Ectodermal cell (in vitro differentiated cells): ENCODE results near the gene FAM20C.

Experiments
- H3K27ac ChIP-seq: 2 replicates; pipeline ENCODE4 v1.7.0; 2013; ENCODE audit warnings: mild to moderate bottlenecking, low read depth, low read length; ENCODE audit not compliant: insufficient read depth, poor library complexity, severe bottlenecking
- H3K27me3 ChIP-seq: 2 replicates; pipeline ENCODE4 v1.7.0; 2013; ENCODE audit warnings: mild to moderate bottlenecking, low read length; ENCODE audit not compliant: insufficient read depth, control insufficient read depth, poor library complexity, severe bottlenecking
- H3K36me3 ChIP-seq: one replicate; pipeline ENCODE4 v1.7.0; 2013; ENCODE audit warnings: low read length; ENCODE audit not compliant: control insufficient read depth, insufficient read depth
- H3K4me1 ChIP-seq: one replicate; pipeline ENCODE4 v1.7.0; 2013; ENCODE audit warnings: low read length; ENCODE audit not compliant: control insufficient read depth, insufficient read depth
- H3K4me3 ChIP-seq: 2 replicates; pipeline ENCODE4 v1.7.0; 2013; ENCODE audit warnings: low read depth, low read length, control low read depth; ENCODE audit not compliant: insufficient read depth
- H3K9me3 ChIP-seq: 2 replicates; pipeline ENCODE4 v1.7.0; 2013; ENCODE audit warnings: mild to moderate bottlenecking, low read length, moderate library complexity; ENCODE audit not compliant: control insufficient read depth
- WGBS, 2 experiments: methylation state at CpG; one replicate each; pipeline ENCODE4 v1.1.7; 2013; ENCODE audit warnings: missing lambda C conversion rate in 2 of 2; 5-methylcytosine and 5-hydroxymethylcytosine counted together

Gene FAM20C

DNA sequence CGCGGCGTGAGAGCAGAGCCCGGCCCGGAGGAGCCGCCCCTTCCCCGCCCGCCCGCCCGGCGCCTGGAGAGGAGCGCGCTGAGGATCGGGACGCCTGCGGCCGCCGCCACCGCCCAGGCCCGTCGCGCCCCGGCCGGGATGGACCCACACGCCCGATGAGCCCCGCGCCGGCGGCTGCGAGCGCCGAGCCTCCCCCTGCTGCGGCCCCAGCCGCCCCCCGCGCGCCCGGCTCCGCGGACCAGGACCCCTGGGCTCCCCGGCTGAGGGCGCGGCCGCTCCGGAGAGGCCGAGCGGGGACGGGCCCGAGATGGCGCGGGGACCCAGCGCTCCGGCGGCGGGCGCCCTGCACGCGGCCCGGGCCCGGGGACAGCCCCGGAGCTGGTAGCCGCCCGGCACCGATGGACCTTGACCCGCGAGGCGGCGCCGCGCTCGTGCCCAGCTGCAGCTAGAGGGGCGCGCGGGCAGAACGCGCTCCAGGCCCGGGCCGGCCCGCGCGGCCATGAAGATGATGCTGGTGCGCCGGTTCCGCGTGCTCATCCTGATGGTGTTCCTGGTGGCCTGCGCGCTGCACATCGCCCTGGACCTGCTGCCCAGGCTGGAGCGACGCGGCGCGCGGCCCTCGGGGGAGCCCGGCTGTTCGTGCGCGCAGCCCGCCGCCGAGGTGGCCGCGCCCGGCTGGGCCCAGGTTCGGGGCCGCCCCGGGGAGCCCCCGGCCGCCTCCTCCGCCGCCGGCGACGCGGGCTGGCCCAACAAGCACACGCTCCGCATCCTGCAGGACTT lies 520 bp downstream of the FAM20C start:
- Histone ChIP-seq H3K27ac (no peak overlapping the region), H3K27me3 (peaks cover 59% of the 10 kb centered on the region), H3K9me3 (no peaks in the 10 kb centered on the region), H3K36me3 (peaks cover 4% of the 10 kb centered on the region), H3K4me1 (peaks cover 16% of the 10 kb centered on the region), H3K4me3 (peak overlapping the region; percentile 41)
- 0% methylated on average over 119 of the region's 119 CpGs for WGBS, 2 experiments

DNA sequence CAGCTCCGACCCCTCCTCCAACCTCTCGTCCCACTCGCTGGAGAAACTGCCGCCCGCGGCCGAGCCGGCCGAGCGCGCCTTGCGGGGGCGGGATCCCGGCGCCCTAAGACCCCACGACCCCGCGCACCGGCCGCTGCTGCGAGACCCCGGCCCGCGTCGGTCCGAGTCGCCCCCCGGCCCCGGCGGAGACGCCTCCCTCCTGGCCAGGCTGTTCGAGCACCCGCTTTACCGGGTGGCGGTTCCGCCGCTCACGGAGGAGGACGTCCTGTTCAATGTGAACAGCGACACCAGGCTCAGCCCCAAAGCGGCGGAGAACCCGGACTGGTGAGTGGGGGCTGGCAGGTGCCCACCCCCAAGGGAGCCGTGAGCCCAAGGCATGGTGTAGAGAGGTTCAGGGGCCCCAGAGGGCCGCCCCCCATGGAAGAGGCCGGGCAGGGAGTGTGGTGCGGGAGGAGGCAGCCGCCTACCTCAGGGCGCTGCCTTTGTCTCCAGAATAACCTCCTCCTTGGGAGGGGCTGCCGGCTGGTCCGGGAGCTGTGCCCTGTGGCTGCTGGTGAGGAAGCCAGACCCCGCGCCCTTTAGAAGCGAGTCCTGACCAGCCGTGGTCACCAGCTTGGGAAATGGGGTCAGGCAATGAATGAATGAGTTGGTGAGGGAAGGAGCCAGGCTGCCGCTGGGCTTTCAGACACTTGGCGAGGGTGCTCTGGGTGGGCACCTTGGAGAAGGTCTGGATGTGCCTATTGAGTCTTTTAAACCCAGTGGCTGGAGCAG lies 1.3 kb downstream of the FAM20C start:
- peak overlapping the region; percentile 41 for H3K4me3 ChIP-seq
- WGBS, 2 experiments: 1% methylated on average over 57 of the region's 57 CpGs
- H3K9me3 ChIP-seq: no peaks in the 10 kb centered on the region
- H3K36me3 ChIP-seq: peaks cover 4% of the 10 kb centered on the region
- H3K27ac ChIP-seq: no peak overlapping the region
- H3K27me3 ChIP-seq: peaks cover 59% of the 10 kb centered on the region
- peaks cover 12% of the 10 kb centered on the region for H3K4me1 ChIP-seq

DNA sequence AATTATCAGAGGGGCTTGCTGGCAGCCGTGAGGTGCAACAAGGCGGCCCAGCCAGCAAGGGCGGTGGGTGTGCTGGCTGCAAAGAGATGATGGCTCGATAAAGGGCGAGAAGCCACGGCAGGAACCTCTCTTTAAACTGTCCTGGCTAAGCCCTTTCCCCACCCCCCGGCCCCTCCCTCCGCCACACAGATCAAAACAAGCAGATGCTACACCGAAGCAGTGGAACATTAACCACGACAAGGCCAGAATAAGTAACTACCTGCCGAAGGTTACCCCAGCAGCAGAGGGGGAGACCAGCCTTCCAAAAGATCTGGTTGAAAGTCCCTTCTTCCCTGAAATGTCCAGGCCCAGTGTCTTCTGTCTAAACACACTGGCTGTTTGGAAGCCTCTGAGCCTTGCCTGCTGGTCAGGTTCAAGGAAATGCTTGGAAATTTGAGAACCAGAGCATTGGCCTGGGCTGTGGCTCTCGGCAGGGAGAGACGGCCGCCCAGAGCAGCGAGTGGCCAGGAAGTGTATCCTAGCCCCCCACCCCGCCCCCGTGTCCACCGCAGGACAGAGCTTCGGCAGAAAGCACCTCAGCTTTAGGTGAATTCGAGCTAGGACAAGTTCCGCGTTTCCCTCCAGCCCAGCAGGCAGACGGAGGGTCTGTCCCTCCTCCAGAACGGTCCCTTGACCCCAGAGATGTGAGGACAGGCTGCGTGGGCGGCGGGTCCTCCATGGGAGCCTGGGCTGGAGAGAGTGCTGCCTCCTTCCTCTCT lies 2.1 kb downstream of the FAM20C start:
- H3K4me3 ChIP-seq: peak overlapping the region; percentile 41
- peaks cover 56% of the 10 kb centered on the region for H3K27me3 ChIP-seq
- peaks cover 4% of the 10 kb centered on the region for H3K36me3 ChIP-seq
- H3K27ac ChIP-seq: no peak overlapping the region
- H3K9me3 ChIP-seq: no peaks in the 10 kb centered on the region
- H3K4me1 ChIP-seq: peaks cover 8% of the 10 kb centered on the region
- WGBS, 2 experiments: 23 to 28% methylated on average over 27 of the region's 27 CpGs

DNA sequence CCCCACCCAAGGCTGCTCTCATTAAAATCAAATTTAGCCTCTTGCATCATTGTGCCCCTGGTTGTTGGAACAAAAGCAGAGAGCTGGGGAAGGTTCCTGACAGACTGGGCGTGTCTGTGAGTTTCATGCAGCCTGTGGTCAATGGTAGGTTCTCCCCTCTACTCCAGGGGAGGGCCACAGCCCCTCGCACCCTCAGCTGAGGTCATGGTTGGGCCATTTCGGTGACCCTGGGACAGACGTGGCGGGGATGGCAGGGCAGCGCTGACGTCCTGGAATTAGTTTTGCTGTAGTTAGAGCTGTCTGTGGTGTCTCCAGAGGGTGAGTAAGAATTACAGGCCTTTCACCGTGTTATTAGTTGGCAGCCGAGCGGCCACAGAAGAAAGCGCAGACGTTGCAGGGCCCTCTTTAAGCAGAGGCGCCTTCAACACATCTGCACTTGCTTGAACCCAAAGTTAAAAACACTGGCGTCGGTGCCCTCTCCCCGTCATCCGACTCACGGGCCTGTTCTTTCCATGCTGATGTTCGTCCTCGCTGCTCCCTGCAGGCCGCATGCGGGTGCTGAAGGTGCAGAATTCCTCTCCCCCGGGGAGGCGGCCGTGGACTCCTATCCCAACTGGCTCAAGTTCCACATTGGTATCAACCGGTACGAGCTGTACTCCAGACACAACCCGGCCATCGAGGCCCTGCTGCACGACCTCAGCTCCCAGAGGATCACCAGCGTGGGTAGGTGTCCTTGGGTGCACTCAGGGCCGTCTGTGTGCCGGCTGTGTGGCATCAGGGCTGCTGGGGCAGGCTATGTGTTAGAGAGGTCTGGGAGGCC lies 2.8 kb downstream of the FAM20C start:
- Histone ChIP-seq H3K4me3 (no peak overlapping the region), H3K36me3 (peaks cover 4% of the 10 kb centered on the region), H3K9me3 (no peaks in the 10 kb centered on the region), H3K4me1 (peaks cover 8% of the 10 kb centered on the region), H3K27me3 (peaks cover 51% of the 10 kb centered on the region), H3K27ac (no peak overlapping the region)
- WGBS, 2 experiments: 87 to 89% methylated on average over 33 of the region's 33 CpGs

DNA sequence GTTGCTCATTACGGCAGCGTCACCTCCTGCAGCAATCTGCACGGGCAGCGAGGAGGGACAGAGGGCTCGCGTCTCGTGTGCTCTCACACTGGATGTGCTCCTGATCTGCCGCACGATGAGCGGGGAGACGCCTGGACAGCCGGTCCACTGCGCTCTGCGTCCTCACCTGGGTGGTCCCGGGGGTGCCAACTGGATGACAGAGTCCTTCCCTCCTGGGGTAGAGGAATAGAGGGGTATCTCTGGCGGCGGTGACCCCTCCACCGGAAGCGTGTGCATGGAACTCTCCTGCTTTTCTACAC lies 3.4 kb downstream of the FAM20C start:
- Histone ChIP-seq H3K27me3 (peaks cover 46% of the 10 kb centered on the region), H3K4me1 (peaks cover 8% of the 10 kb centered on the region), H3K36me3 (peaks cover 4% of the 10 kb centered on the region), H3K27ac (no peak overlapping the region), H3K4me3 (no peak overlapping the region), H3K9me3 (no peaks in the 10 kb centered on the region)
- 95 to 96% methylated on average over 19 of the region's 19 CpGs for WGBS, 2 experiments

GRCh38 chr7:196283-196682 lies 3.9 kb downstream of the FAM20C start:
- Histone ChIP-seq H3K9me3 (no peaks in the 10 kb centered on the region), H3K36me3 (peaks cover 4% of the 10 kb centered on the region), H3K27ac (no peak overlapping the region), H3K4me3 (no peak overlapping the region), H3K27me3 (peaks cover 41% of the 10 kb centered on the region), H3K4me1 (peaks cover 8% of the 10 kb centered on the region)
- 93 to 94% methylated on average over 5 of the region's 5 CpGs for WGBS, 2 experiments

DNA sequence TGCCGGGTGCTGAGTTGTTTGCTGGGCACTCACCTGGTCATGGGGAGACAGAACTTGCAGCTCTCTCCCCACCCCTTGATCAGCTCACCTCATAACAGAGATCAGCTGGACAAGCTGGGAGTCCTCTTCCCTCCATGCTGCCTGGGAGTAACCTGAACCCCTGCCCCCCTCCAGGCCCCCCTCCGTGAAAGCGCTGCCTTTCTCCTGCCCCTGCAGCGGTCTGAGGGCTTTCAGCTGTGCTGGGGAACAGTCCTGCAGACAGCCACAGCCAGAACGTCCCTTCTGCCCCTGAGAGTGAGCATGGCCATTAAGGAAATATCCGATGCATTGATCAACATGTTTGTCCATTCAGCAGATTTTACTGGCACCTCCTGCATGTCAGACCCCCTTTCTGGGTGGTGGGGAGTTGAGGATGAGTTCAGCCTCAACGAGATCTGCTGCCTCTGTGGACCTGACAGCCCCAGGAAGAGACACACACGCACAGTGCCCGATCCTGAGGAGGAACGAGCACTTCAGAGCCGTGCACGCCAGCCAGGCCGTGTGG lies 4.5 kb downstream of the FAM20C start:
- Histone ChIP-seq H3K4me1 (peaks cover 8% of the 10 kb centered on the region), H3K36me3 (peaks cover 4% of the 10 kb centered on the region), H3K27ac (no peak overlapping the region), H3K4me3 (no peak overlapping the region), H3K9me3 (no peaks in the 10 kb centered on the region), H3K27me3 (peaks cover 35% of the 10 kb centered on the region)
- 79 to 84% methylated on average over 13 of the region's 13 CpGs for WGBS, 2 experiments

- Histone ChIP-seq H3K4me1 (peaks cover 8% of the 10 kb centered on the region), H3K27ac (no peak overlapping the region), H3K27me3 (peaks cover 29% of the 10 kb centered on the region), H3K9me3 (no peaks in the 10 kb centered on the region), H3K36me3 (peaks cover 4% of the 10 kb centered on the region), H3K4me3 (no peak overlapping the region)
- WGBS, 2 experiments: 89 to 90% methylated on average over 22 of the region's 22 CpGs
Observed at GRCh38 chr7:197413-198335, 5.3 kb downstream of the FAM20C start.
